Nephron (organoid): Measurements from ENCODE around the gene OARD1.
"Not testable (repeated sequence)": the region's sequence is repeated elsewhere in the genome, so short reads cannot be mapped to it uniquely, and the experiment has no call there.

Experiments used
- H3K27ac Mint-ChIP-seq, 3 experiments: 2 replicates each; pipeline ENCODE4 v1.8.0; 2020; ENCODE audit warnings: mixed read lengths in 3 of 3, mild to moderate bottlenecking in 2 of 3, moderate library complexity in 1 of 3
- H3K27me3 Mint-ChIP-seq: 2 replicates; pipeline ENCODE4 v1.8.0; 2021; ENCODE audit warnings: low read depth, mild to moderate bottlenecking, moderate library complexity, mixed read lengths
- H3K36me3 Mint-ChIP-seq: 2 replicates; pipeline ENCODE4 v1.8.0; 2020; ENCODE audit warnings: low read depth, mixed read lengths
- H3K4me1 Mint-ChIP-seq: 2 replicates; pipeline ENCODE4 v1.8.0; 2020; ENCODE audit warnings: mixed read lengths
- H3K4me3 Mint-ChIP-seq, 3 experiments: 2 replicates each; pipeline ENCODE4 v1.8.0; 2020; ENCODE audit warnings: mild to moderate bottlenecking in 3 of 3, mixed read lengths in 3 of 3, moderate library complexity in 2 of 3
- H3K9me3 Mint-ChIP-seq: 2 replicates; pipeline ENCODE4 v1.8.0; 2020; ENCODE audit warnings: mixed read lengths
- TF ChIP-seq, protein P1 (sequence below), 3 experiments: fragments of 200-600 bp; sonication (generic); IDR thresholded peaks; one replicate each; pipeline ENCODE4 v1.5.0; 2021; ENCODE audit warnings: antibody characterized with exemption in 3 of 3; ENCODE audit not compliant: unreplicated experiment in 3 of 3

Gene OARD1

DNA sequence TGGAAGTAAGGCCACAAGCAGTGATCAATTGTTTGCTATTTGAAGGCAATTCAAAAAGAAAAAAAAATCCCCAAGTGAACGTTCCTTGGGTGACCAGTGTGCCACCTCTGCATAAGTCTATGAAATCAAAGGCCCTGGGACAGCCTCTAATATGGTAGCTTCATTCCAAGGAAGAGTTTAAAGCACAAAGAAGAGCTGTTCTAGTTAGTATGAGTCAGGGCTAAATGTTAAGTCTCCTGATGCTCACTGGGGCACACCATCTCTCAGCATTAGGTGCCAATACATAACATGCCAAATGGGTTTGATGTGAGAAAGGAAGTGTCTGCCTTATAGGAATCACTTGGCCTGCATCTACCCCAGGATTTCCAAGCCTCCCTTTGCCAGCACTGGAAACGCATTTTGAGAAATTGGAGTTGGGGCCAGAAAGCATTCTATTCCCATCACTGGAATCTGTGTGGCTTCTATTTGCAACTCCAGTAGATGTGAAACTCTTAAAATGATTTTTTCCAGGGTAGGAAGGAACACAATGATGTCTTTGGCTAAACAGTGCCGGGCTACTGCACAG is 46.1 kb downstream of the OARD1 start:
- Mint-ChIP-seq H3K9me3 (no peaks in the 10 kb centered on the region), H3K4me3 (peak overlapping the region; percentile 74 to 78 (median 75)), H3K27me3 (no peaks in the 10 kb centered on the region), H3K27ac (peak overlapping the region; percentile 47 to 62 (median 62)), H3K4me1 (peaks cover 29% of the 10 kb centered on the region), H3K36me3 (peaks cover 8% of the 10 kb centered on the region)
- TF ChIP-seq, protein P1, sequence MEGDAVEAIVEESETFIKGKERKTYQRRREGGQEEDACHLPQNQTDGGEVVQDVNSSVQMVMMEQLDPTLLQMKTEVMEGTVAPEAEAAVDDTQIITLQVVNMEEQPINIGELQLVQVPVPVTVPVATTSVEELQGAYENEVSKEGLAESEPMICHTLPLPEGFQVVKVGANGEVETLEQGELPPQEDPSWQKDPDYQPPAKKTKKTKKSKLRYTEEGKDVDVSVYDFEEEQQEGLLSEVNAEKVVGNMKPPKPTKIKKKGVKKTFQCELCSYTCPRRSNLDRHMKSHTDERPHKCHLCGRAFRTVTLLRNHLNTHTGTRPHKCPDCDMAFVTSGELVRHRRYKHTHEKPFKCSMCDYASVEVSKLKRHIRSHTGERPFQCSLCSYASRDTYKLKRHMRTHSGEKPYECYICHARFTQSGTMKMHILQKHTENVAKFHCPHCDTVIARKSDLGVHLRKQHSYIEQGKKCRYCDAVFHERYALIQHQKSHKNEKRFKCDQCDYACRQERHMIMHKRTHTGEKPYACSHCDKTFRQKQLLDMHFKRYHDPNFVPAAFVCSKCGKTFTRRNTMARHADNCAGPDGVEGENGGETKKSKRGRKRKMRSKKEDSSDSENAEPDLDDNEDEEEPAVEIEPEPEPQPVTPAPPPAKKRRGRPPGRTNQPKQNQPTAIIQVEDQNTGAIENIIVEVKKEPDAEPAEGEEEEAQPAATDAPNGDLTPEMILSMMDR (IDR thresholded peaks at IDR 0.05; ENCODE audit: unreplicated experiment in 3 of 3) = no peak

DNA sequence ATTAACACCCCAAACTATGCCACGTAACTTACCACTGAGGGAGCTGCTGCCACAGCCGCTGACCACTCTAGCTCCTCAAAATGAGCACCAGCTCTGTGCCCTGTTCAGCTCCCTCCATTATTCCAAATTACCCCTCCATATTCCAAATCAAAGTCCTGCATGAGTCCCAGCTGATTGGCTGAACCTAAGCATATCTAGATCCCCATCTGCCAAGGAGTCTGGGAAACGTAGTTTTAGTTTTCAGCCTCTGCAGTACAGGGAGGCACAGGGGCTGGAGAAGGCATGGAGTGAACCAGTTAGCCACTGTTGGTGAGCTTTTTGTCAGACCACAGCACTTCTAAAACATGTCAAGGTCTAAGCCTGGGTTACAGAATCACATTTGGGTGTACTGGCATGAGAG is 49.0 kb downstream of the OARD1 start:
- Mint-ChIP-seq H3K36me3 (peaks cover 13% of the 10 kb centered on the region), H3K27ac (peak overlapping the region in 2 of 3 experiments; percentile 14 to 16), H3K27me3 (no peaks in the 10 kb centered on the region), H3K9me3 (no peaks in the 10 kb centered on the region), H3K4me3 (no peak overlapping the region), H3K4me1 (peaks cover 18% of the 10 kb centered on the region)
- TF ChIP-seq, protein P1 (IDR thresholded peaks at IDR 0.05; ENCODE audit: unreplicated experiment in 3 of 3) = no peak

DNA sequence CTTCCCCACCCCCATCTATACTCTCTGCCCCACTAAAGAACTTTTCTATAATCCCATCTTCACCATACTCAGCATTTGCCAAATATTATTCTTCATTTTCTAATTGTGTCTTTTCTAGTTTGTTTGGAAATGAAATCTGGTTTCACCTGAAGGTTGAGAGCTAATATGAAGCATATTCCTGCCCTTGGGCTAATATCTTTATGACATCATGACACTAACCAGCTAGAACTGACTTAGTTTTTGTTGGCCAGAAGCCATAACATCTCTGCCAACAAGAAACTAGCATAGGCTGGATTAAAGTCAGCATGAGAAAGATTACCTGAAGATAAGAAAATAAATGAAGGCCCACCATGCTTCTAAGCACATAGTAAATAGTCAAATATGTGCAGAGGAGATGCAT is 49.9 kb downstream of the OARD1 start:
- peaks cover 11% of the 10 kb centered on the region for H3K4me1 Mint-ChIP-seq
- H3K4me3 Mint-ChIP-seq = no peak overlapping the region
- H3K27ac Mint-ChIP-seq = peak overlapping the region in 2 of 3 experiments; percentile 2 to 16
- TF ChIP-seq, protein P1 (IDR thresholded peaks at IDR 0.05; ENCODE audit: unreplicated experiment in 3 of 3) = no peak
- no peaks in the 10 kb centered on the region for H3K9me3 Mint-ChIP-seq
- no peaks in the 10 kb centered on the region for H3K27me3 Mint-ChIP-seq
- peaks cover 13% of the 10 kb centered on the region for H3K36me3 Mint-ChIP-seq

DNA sequence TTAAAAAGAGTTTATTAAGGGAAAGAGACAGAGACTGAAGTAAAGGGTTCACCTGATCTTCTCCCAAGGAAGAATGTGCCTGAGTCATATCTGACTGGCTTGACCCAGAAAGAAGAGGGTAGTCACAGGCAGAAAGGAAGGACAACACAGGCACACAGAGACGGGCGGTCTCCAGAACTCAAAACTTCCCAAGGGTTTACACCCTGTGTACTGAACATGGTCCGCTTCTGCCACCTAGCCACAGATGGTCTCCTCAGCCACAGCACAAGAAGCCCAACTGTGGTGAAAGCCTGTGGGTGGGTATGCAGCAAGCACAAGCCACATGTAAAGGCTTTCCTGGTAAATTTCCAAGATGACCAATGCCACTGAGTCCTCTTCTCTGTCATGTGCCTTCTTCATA is 50.3 kb downstream of the OARD1 start:
- H3K27ac Mint-ChIP-seq = peak overlapping the region in 2 of 3 experiments; percentile 2 to 16
- H3K27me3 Mint-ChIP-seq = no peaks in the 10 kb centered on the region
- H3K9me3 Mint-ChIP-seq = no peaks in the 10 kb centered on the region
- TF ChIP-seq, protein P1 (IDR thresholded peaks at IDR 0.05; ENCODE audit: unreplicated experiment in 3 of 3) = no peak
- H3K4me3 Mint-ChIP-seq = no peak overlapping the region
- peaks cover 13% of the 10 kb centered on the region for H3K36me3 Mint-ChIP-seq
- peaks cover 7% of the 10 kb centered on the region for H3K4me1 Mint-ChIP-seq

DNA sequence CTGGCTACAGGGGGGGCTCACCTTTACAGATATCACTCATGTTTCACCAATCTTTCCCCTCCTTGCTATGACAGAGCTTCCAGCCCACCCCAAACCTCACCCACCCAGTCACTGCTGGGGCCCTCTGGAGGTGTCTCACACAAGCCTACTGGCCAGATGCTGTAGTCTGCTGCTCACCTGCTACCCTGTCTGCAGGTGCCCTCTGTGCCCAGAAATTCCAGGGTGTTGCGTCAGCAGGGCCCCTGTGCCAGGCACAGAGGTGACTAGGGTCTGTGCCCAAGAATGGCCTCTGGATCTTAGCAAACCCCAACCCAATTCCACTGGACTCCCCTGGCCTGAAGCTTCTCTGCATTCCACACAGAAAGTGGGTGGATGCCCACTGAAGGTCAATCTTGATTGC is 54.5 kb downstream of the OARD1 start:
- Mint-ChIP-seq H3K27me3 (peaks cover 4% of the 10 kb centered on the region), H3K9me3 (peaks cover 3% of the 10 kb centered on the region), H3K4me1 (no peaks in the 10 kb centered on the region), H3K4me3 (no peak overlapping the region), H3K36me3 (peaks cover 12% of the 10 kb centered on the region), H3K27ac (no peak overlapping the region)
- TF ChIP-seq, protein P1 (IDR thresholded peaks at IDR 0.05; ENCODE audit: unreplicated experiment in 3 of 3) = no peak

DNA sequence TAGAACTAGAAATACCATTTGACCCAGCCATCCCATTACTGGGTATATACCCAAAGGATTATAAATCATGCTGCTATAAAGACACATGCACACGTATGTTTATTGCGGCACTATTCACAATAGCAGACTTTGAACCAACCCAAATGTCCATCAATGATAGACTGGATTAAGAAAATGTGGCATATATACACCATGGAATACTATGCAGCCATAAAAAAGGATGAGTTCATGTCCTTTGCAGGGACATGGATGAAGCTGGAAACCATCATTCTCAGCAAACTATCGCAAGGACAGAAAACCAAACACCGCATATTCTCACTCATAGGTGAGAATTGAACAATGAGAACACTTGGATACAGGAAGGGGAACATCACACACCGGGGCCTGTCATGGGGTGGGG is 56.3 kb downstream of the OARD1 start:
- not testable (repeated sequence) for H3K4me1 Mint-ChIP-seq, H3K27me3 Mint-ChIP-seq, H3K9me3 Mint-ChIP-seq, H3K4me3 Mint-ChIP-seq, H3K27ac Mint-ChIP-seq
- peaks cover 13% of the 10 kb centered on the region for H3K36me3 Mint-ChIP-seq
